PC-3 (cell line): ENCODE measurements around the gene TOP3A. TPM values are rescaled to one million over a fixed set of nuclear protein-coding genes. Genes with fewer than 3 reads are reported as not detected.
A peak's percentile ranks its signal among the peaks of the same experiment; 100 is the strongest.

ENCODE experiments used
- ATAC-seq: fragments of 200-7000 bp; cut with Tn5 transposase; 2 replicates; pipeline ENCODE4 v1.9.1; 2020; ENCODE audit warnings: mild to moderate bottlenecking, moderate library complexity
- Bru-seq: library from RNA; stranded (reverse); fragments of 400-500 nt; gene quantifications from one replicate; lab custom pipeline; 2021; lab: Mats Ljungman, UMichigan
- BruChase-seq, 2 experiments: library from RNA; stranded (reverse); fragments of 400-500 nt; gene quantifications; one replicate each; lab custom pipeline; 2021; lab: Mats Ljungman, UMichigan
- BruUV-seq: library from RNA; stranded (reverse); fragments of 400-500 nt; replicated peaks from 2 replicates; lab custom pipeline; 2021; lab: Mats Ljungman, UMichigan
- CTCF ChIA-PET: fragments of 300-600 bp; sonication (Branson Sonifier 250); formaldehyde crosslinking; loops from one replicate; lab custom pipeline; 2022; ENCODE audit warnings: antibody characterized with exemption; lab: Charles Lee
- POLR2A ChIA-PET: fragments of 300-600 bp; sonication (Branson Sonifier 250); formaldehyde crosslinking; loops from one replicate; lab custom pipeline; 2022; ENCODE audit warnings: antibody characterized with exemption; ENCODE audit not compliant: unreplicated experiment; lab: Charles Lee
- DNase-seq: peaks from one replicate; pipeline ENCODE4 v3.0.0-alpha.2; 2015
- H2AFZ ChIP-seq: fragments of 300-600 bp; sonication (generic); 2 replicates; pipeline ENCODE4 v1.6.0; 2016; ENCODE audit warnings: antibody characterized with exemption, low read length
- H3F3A ChIP-seq: fragments of 300-600 bp; sonication (generic); one replicate; pipeline ENCODE4 v1.6.0; 2017; ENCODE audit warnings: antibody characterized with exemption, low read length, control low read depth, mild to moderate bottlenecking; ENCODE audit not compliant: unreplicated experiment
- H3K27ac ChIP-seq: fragments of 300-600 bp; sonication (generic); 2 replicates; pipeline ENCODE4 v1.5.1; 2016; ENCODE audit warnings: mild to moderate bottlenecking, low read length
- H3K27me3 ChIP-seq: fragments of 300-600 bp; sonication (generic); 2 replicates; pipeline ENCODE4 v1.6.1; 2016; ENCODE audit warnings: low read length, mixed read lengths
- H3K36me3 ChIP-seq: fragments of 300-600 bp; sonication (generic); 2 replicates; pipeline ENCODE4 v1.6.1; 2016; ENCODE audit warnings: low read depth, mixed run types, low read length, mixed read lengths
- H3K4me1 ChIP-seq: fragments of 300-600 bp; sonication (generic); 2 replicates; pipeline ENCODE4 v1.5.1; 2016; ENCODE audit warnings: low read length; ENCODE audit not compliant: insufficient read depth
- H3K4me2 ChIP-seq: fragments of 300-600 bp; sonication (generic); 2 replicates; pipeline ENCODE4 v1.6.0; 2016; ENCODE audit warnings: low read length
- H3K4me3 ChIP-seq: fragments of 300-600 bp; sonication (generic); 2 replicates; pipeline ENCODE4 v1.5.1; 2016; ENCODE audit warnings: mild to moderate bottlenecking, low read length, mixed read lengths
- H3K79me2 ChIP-seq: fragments of 300-600 bp; sonication (generic); 2 replicates; pipeline ENCODE4 v1.6.1; 2017; ENCODE audit warnings: low read length, mixed read lengths
- H3K9ac ChIP-seq: fragments of 300-600 bp; sonication (generic); 2 replicates; pipeline ENCODE4 v1.6.0; 2016; ENCODE audit warnings: mild to moderate bottlenecking, low read length
- H3K9me2 ChIP-seq: fragments of 300-600 bp; sonication (generic); replicated peaks from 2 replicates; pipeline ENCODE4 v1.6.1; 2016; ENCODE audit warnings: mixed run types, low read length, mixed read lengths
- H3K9me3 ChIP-seq: fragments of 300-600 bp; sonication (generic); 2 replicates; pipeline ENCODE4 v1.6.1; 2016; ENCODE audit warnings: low read length, mixed read lengths
- H4K20me1 ChIP-seq: fragments of 300-600 bp; sonication (generic); 2 replicates; pipeline ENCODE4 v1.6.1; 2016; ENCODE audit warnings: low read length, mixed read lengths
- CTCF ChIP-seq: fragments of 300-600 bp; sonication (generic); conservative IDR thresholded peaks from 2 replicates; pipeline ENCODE4 v1.5.1; 2017; ENCODE audit warnings: antibody characterized with exemption, low read depth, mild to moderate bottlenecking, low read length
- EZH2 ChIP-seq: fragments of 300-600 bp; sonication (generic); IDR thresholded peaks from one replicate; pipeline ENCODE4 v1.6.1; 2017; ENCODE audit warnings: antibody characterized with exemption, mild to moderate bottlenecking, low read length; ENCODE audit not compliant: unreplicated experiment
- EZH2phosphoT487 ChIP-seq: fragments of 300-600 bp; sonication (generic); IDR thresholded peaks from 2 replicates; pipeline ENCODE4 v1.6.1; 2018; ENCODE audit warnings: mild to moderate bottlenecking, antibody characterized with exemption, low read length, borderline replicate concordance
- intact Hi-C: fragments of 100-400 bp; cut with micrococcal nuclease; formaldehyde crosslinking; loops from 2 replicates; pipeline ENCODE4 v1.9.0; 2023
- long read RNA-seq: library from polyadenylated mRNA; unstranded; transcript quantifications from one replicate; pipeline ENCODE4 v2.0.0, GENCODE V29; 2021; ENCODE audit not compliant: unreplicated experiment
- total RNA-seq: library from RNA; depleted of rRNA; stranded (reverse); fragments of >200 nt; gene quantifications from 2 replicates; pipeline ENCODE4 v1.2.3, GENCODE V29; 2014; rRNA removed

TOP3A gene
- total RNA-seq (44.7 and 46.8 TPM in 2 replicates), Bru-seq, nascent RNA (percentile 66 among the genes with signal in this experiment), BruChase-seq, experiment 1, labeled RNA remaining after a 6-hour chase (percentile 73 among the genes with signal in this experiment), BruChase-seq, experiment 2, labeled RNA remaining after a 2-hour chase (percentile 73 among the genes with signal in this experiment)
- long read RNA-seq, full-length matches to known transcripts: 5 of 32 reads
- long read RNA-seq, partial matches to known transcripts: 14 of 32 reads
- long read RNA-seq, other reads (novel, unspliced or antisense): 13 of 32 reads

- Histone ChIP-seq H3K79me2 (peaks cover 92% of the 10 kb centered on the region), H3K4me1 (peaks cover 60% of the 10 kb centered on the region), H3K36me3 (peaks cover 26% of the 10 kb centered on the region; the same call in 1 of the 2 replicates), H3K4me3 (peak within 1 kb of the TSS; percentile 97), H3K27me3 (no peaks in the 10 kb centered on the region), H3K9me2 (no peaks in the 10 kb centered on the region), H3K9me3 (no peaks in the 10 kb centered on the region), H3F3A (no peaks in the 10 kb centered on the region), H4K20me1 (peaks cover 11% of the 10 kb centered on the region; the same call in 1 of the 2 replicates), H2AFZ (peak within 1 kb of the TSS; percentile 90), H3K27ac (peak within 1 kb of the TSS; percentile 81), H3K9ac (peak within 1 kb of the TSS; percentile 92), H3K4me2 (peak within 1 kb of the TSS; percentile 96)
- DNase-seq: peak; percentile 97
- ATAC-seq: peak; percentile 87
- no peak for TF ChIP-seq EZH2
- no peak for TF ChIP-seq EZH2phosphoT487
- TF ChIP-seq CTCF: no peak
- BruUV-seq: no TSS peak
- POLR2A ChIA-PET: interaction anchor here (0.6 kb wide), 1 partner anchor 9 kb away, joined by 3 read pairs; no protein-coding TSS in a partner anchor
- CTCF ChIA-PET: interaction anchor here (0.5 kb wide), 1 partner anchor 501 kb away, joined by 5 read pairs; no protein-coding TSS in a partner anchor
- intact Hi-C loops: no loop called here
These were observed at the start of gene TOP3A, which contains the start of gene SMCR8 for GRCh38 chr17:18314731-18315561. Gene TOP3A (minus strand): TSS chr17:18314994. CDS start chr17:18314778, 216 bp downstream. Gene SMCR8 (plus strand): TSS chr17:18315293. CDS start chr17:18315790, 497 bp downstream.

GRCh38 chr17:18364166-18364565, 49.4 kb upstream of the TOP3A start:
- Histone ChIP-seq H3K4me3 (no peak overlapping the region), H3K36me3 (no peaks in the 10 kb centered on the region), H3K79me2 (peaks cover 33% of the 10 kb centered on the region), H3K9me3 (no peaks in the 10 kb centered on the region), H3K27me3 (no peaks in the 10 kb centered on the region), H3K9me2 (no peaks in the 10 kb centered on the region), H3F3A (no peaks in the 10 kb centered on the region), H2AFZ (no peak overlapping the region), H4K20me1 (no peaks in the 10 kb centered on the region; the same call in 1 of the 2 replicates), H3K9ac (no peak overlapping the region), H3K27ac (no peak overlapping the region), H3K4me1 (peaks cover 7% of the 10 kb centered on the region), H3K4me2 (peak overlapping the region; percentile 83; the same call in 1 of the 2 replicates)
- ChIA-PET CTCF (no interaction called here), POLR2A (no interaction called here)
- intact Hi-C loops: no loop called here
- no TSS peak for BruUV-seq
- ATAC-seq: no peak
- DNase-seq: no peak
- TF ChIP-seq EZH2 (no peak), CTCF (no peak), EZH2phosphoT487 (no peak)
